ENCODE results near the gene TPRX1. TPM values are rescaled to one million over a fixed set of nuclear protein-coding genes. Genes with fewer than 3 reads are reported as not detected.

Gene TPRX1
- polyA plus RNA-seq, 4 donors, result not detected

DNA sequence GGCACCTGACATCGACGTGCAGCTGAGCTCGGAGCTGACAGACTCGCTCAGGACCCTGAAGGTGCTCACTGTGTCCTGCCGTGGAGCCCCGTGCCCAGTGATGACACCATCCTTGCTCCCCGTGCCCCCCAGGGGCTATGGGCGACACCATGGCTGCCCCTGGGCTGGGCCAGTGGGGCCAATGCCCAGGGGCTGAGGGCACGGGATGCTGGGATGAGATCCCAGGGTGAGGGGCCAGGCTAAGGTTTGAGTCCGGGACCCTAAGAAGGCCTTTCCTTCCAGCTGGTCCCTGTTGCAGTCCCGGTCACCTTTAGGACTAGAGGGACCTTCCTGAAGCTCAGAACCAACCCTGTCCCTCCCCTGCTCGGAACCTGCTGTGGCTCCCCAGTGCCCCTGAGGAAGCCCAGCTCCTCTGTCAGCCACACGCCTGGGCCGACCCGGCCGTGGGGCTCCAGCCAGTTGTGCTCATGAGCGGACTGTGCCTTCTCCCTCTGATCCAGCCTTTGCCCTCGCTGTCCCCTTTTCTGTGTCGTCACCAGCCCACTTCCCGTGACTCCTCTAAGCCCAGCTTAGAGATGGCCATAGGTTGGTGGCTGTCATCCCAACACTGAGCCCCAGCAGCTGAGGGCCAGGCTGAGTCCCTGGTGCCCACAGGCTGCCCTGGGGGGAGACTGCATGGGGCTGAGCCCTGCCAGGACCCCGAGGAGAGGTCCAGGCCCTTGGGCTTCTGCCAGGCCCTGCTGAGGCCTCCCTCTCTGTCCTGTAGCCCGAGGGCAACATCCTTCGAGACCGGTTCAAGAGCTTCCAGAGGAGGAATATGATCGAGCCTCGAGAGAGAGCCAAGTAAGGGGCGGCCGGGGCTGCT, 48.4 kb downstream of the TPRX1 start:
- Histone ChIP-seq H3K4me3 (ENCODE audit: low read depth in 1 of 3, low read length in 3 of 3) (no peak overlapping the region), H3K36me3 (ENCODE audit: control insufficient read depth in 3 of 3, insufficient read depth in 2 of 3, low read depth in 1 of 3, low read length in 3 of 3) (peaks cover 6 to 88% (median 34%) of the 10 kb centered on the region in 3 donors), H3K27ac (ENCODE audit: low read depth in 1 of 3, low read length in 2 of 3) (peak overlapping the region in 2 of 3 donors; percentile 83 to 97), H3K27me3 (ENCODE audit: control insufficient read depth in 3 of 3, insufficient read depth in 3 of 3, low read length in 3 of 3) (no peaks in the 10 kb centered on the region), H3K4me1 (ENCODE audit: control insufficient read depth in 3 of 3, insufficient read depth in 2 of 3, low read depth in 1 of 3, low read length in 2 of 3) (peaks cover 0 to 16% (median 0%) of the 10 kb centered on the region in 3 donors), H3K9me3 (ENCODE audit: control insufficient read depth in 2 of 2, insufficient read depth in 1 of 2, low read depth in 1 of 2, low read length in 1 of 2) (no peaks in the 10 kb centered on the region)
- WGBS, 3 donors, result 83 to 93% (median 91%) methylated on average over 26 to 28 of the region's 28 CpGs
- DNase-seq, result no peak
- no peak for FAIRE-seq

DNA sequence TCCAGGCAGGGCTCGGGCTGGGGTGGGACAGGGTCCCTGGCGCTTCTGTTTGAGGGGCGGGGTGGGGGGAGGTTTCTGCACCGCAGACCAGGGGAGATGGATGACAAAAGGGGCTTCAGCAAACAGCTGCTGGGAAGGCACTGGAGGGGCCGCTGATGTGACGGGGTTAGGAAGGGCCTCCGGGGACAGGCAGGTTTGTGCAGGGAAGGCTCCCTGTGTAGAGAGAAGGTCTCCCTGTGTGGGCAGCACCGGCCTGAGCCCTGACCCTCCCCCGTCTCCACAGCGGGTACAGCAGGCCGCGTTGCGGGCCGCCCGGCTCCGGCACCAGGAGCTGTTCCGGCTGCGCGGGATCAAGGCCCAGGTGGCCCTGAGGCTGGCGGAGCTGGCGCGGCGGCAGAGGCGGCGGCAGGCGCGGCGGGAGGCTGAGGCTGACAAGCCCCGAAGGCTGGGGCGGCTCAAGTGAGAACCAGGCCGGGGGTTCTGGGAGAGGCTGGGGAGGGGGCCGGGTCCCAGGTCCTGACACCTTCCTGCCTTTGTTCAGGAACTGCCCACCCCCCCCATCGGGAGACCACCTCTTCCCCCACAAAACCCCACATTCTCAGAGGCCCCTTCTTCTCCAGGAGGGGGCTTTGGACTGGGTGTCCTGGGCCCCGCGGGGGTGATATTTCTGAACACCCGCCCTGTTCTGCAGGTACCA, 49.1 kb downstream of the TPRX1 start:
- peaks cover 0 to 16% (median 0%) of the 10 kb centered on the region in 3 donors for H3K4me1 ChIP-seq (ENCODE audit: control insufficient read depth in 3 of 3, insufficient read depth in 2 of 3, low read depth in 1 of 3, low read length in 2 of 3)
- FAIRE-seq (no peak), DNase-seq (no peak)
- 89 to 93% (median 92%) methylated on average over 29 to 36 of the region's 36 CpGs for WGBS, 3 donors
- no peak overlapping the region for H3K27ac ChIP-seq (ENCODE audit: low read depth in 1 of 3, low read length in 2 of 3)
- no peaks in the 10 kb centered on the region for H3K27me3 ChIP-seq (ENCODE audit: control insufficient read depth in 3 of 3, insufficient read depth in 3 of 3, low read length in 3 of 3)
- H3K4me3 ChIP-seq (ENCODE audit: low read depth in 1 of 3, low read length in 3 of 3), result no peak overlapping the region
- no peaks in the 10 kb centered on the region for H3K9me3 ChIP-seq (ENCODE audit: control insufficient read depth in 2 of 2, insufficient read depth in 1 of 2, low read depth in 1 of 2, low read length in 1 of 2)
- peaks cover 9 to 89% (median 37%) of the 10 kb centered on the region in 3 donors for H3K36me3 ChIP-seq (ENCODE audit: control insufficient read depth in 3 of 3, insufficient read depth in 2 of 3, low read depth in 1 of 3, low read length in 3 of 3)

DNA sequence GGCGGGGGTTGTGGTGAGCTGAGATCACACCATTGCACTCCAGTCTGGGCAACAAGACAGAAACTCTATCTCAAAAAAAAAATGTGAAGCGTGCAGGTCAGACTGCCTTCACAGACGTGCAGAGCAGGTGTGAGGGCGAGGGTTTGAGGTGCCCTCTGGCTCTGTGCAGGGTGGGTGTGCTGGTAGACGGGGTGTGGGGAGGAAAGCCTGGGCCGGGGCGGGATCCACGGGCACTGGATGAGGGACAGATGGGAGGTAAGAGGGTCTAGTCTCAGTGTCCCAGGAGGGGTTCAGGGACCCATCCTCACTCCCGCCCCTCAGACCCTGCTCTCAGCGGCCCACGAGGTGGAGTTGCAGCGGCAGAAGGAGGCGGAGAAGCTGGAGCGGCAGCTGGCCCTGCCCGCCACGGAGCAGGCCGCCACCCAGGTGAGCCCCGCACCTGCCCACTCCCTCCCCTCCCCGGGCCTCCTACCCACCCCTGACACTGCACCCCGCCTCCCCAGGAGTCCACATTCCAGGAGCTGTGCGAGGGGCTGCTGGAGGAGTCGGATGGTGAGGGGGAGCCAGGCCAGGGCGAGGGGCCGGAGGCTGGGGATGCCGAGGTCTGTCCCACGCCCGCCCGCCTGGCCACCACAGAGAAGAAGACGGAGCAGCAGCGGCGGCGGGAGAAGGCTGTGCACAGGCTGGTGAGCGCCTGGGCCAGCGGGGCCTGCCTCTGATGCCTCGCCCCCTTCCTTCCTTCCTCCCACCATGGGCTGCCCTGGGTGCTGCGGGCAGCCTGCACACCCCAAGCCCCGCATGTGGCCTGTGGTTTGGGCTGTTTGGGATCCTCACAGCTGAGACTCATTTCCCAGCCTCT, 49.9 kb downstream of the TPRX1 start:
- H3K4me3 ChIP-seq (ENCODE audit: low read depth in 1 of 3, low read length in 3 of 3), result no peak overlapping the region
- peaks cover 0 to 16% (median 0%) of the 10 kb centered on the region in 3 donors for H3K4me1 ChIP-seq (ENCODE audit: control insufficient read depth in 3 of 3, insufficient read depth in 2 of 3, low read depth in 1 of 3, low read length in 2 of 3)
- no peaks in the 10 kb centered on the region for H3K27me3 ChIP-seq (ENCODE audit: control insufficient read depth in 3 of 3, insufficient read depth in 3 of 3, low read length in 3 of 3)
- 70 to 92% (median 82%) methylated on average over 19 to 37 of the region's 37 CpGs for WGBS, 3 donors
- FAIRE-seq (no peak), DNase-seq (no peak)
- no peaks in the 10 kb centered on the region for H3K9me3 ChIP-seq (ENCODE audit: control insufficient read depth in 2 of 2, insufficient read depth in 1 of 2, low read depth in 1 of 2, low read length in 1 of 2)
- H3K27ac ChIP-seq (ENCODE audit: low read depth in 1 of 3, low read length in 2 of 3), result no peak overlapping the region
- H3K36me3 ChIP-seq (ENCODE audit: control insufficient read depth in 3 of 3, insufficient read depth in 2 of 3, low read depth in 1 of 3, low read length in 3 of 3), result peaks cover 9 to 91% (median 44%) of the 10 kb centered on the region in 3 donors

DNA sequence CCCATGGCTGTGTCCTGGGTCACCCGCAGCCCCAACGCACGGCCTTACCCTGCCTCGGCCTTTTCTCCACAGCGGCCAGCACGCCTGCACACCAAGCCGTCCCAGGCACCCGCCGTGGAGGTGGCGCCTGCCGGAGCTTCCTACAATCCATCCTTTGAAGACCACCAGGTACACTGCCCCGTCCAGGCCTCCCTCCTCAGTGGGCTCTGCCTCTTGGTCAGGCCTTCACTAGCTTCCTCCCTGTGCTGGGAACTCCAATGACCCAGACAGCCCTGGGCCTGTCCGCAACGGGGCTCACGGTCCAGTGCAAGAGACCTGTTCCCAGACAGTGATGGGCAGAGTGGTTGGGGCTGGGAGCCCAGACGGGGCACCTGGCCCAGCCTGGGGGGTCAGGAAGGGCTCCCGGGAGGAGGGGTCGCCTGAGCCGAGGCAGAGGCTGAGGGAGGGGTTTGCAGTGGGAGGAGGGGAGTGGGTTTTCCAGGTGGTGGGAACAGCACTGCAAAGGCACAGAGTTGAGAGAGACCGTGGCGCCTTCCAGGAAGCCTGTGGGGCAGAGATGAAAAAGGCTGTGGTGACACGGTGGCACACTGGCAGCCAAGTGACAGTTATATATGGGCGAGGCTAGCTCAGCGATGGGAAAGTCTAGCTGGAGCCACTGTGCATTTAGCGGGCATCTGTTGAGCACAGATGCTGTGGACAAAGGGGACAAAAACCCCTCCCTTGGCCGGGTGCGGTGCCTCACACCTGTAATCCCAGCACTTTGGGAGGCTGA, 51.7 kb downstream of the TPRX1 start:
- Histone ChIP-seq H3K27me3 (ENCODE audit: control insufficient read depth in 3 of 3, insufficient read depth in 3 of 3, low read length in 3 of 3) (no peaks in the 10 kb centered on the region), H3K9me3 (ENCODE audit: control insufficient read depth in 2 of 2, insufficient read depth in 1 of 2, low read depth in 1 of 2, low read length in 1 of 2) (no peaks in the 10 kb centered on the region), H3K4me1 (ENCODE audit: control insufficient read depth in 3 of 3, insufficient read depth in 2 of 3, low read depth in 1 of 3, low read length in 2 of 3) (peaks cover 0 to 10% (median 0%) of the 10 kb centered on the region in 3 donors), H3K27ac (ENCODE audit: low read depth in 1 of 3, low read length in 2 of 3) (no peak overlapping the region), H3K36me3 (ENCODE audit: control insufficient read depth in 3 of 3, insufficient read depth in 2 of 3, low read depth in 1 of 3, low read length in 3 of 3) (peaks cover 15 to 95% (median 41%) of the 10 kb centered on the region in 3 donors), H3K4me3 (ENCODE audit: low read depth in 1 of 3, low read length in 3 of 3) (no peak overlapping the region)
- WGBS, 3 donors, result 83 to 88% (median 87%) methylated on average over 27 of the region's 27 CpGs
- DNase-seq, result no peak
- no peak for FAIRE-seq

Other genes starting within 250 kb of the TPRX1 start
- gene ZNF541, start 231.4 kb downstream of the TPRX1 start, polyA plus RNA-seq, result under 1 TPM in 2 of 4 donors, not detected in 2; 0.10 to 0.30 TPM
- 10 to 100 TPM in 1 of 4 donors, 1 to 10 TPM in 3; 4.3 to 10.9 (median 8.4) TPM for gene BICRA, start 195.4 kb downstream of the TPRX1 start, polyA plus RNA-seq
- 10 to 100 TPM in 2 of 4 donors, 1 to 10 TPM in 1, under 1 TPM in 1; 0.89 to 35.1 (median 12.4) TPM for gene EHD2, start 91.1 kb downstream of the TPRX1 start, polyA plus RNA-seq
- 100 to 1,000 TPM; 290 to 621 (median 552) TPM for gene NOP53, start 59.0 kb downstream of the TPRX1 start, polyA plus RNA-seq
- 100 to 1,000 TPM; 129 to 434 (median 350) TPM for gene SELENOW, start 25.8 kb downstream of the TPRX1 start, polyA plus RNA-seq
- under 1 TPM in 1 of 4 donors, not detected in 3; 0.12 TPM for gene CRX, start 17.4 kb upstream of the TPRX1 start, polyA plus RNA-seq
- not detected for gene TPRX2, start 54.7 kb upstream of the TPRX1 start, polyA plus RNA-seq
- 100 to 1,000 TPM in 3 of 4 donors, 10 to 100 TPM in 1; 12.7 to 275 (median 187) TPM for gene SULT2A1, start 81.8 kb upstream of the TPRX1 start, polyA plus RNA-seq
- not detected for gene BSPH1, start 187.6 kb upstream of the TPRX1 start, polyA plus RNA-seq
- not detected for gene ELSPBP1, start 190.1 kb upstream of the TPRX1 start, polyA plus RNA-seq
- not detected for gene CABP5, start 239.5 kb upstream of the TPRX1 start, polyA plus RNA-seq